A549 (cell line): Measurements from ENCODE around the gene BTG4. TPM values are rescaled to one million over a fixed set of nuclear protein-coding genes. Genes with fewer than 3 reads are reported as not detected.

ENCODE experiments used
- ATAC-seq, 2 experiments: fragments of 200-7000 bp in 1 of 2; fragments of >200 bp in 1 of 2; cut with Nextera tagmentation in 1 of 2; cut with Tn5 transposase in 1 of 2; 3 replicates each; pipeline versions ENCODE4 v1.8.0 to v1.9.1; 2018 to 2020; ENCODE audit warnings: mild to moderate bottlenecking in 1 of 2, moderate library complexity in 1 of 2
- CTCF ChIA-PET: fragments of 300-600 bp; sonication (Branson Sonifier 250); formaldehyde crosslinking; extraction: SDS; loops from one replicate; lab custom pipeline; 2021; ENCODE audit warnings: antibody characterized with exemption, inconsistent platforms; lab: Yijun Ruan, JAX
- POLR2A ChIA-PET: fragments of 350-600 bp; formaldehyde crosslinking; extraction: SDS; loops from one replicate; lab custom pipeline; 2021; ENCODE audit warnings: antibody characterized with exemption, inconsistent platforms; lab: Yijun Ruan, JAX
- DNase-seq, 2 experiments: peaks; one replicate each; pipeline versions ENCODE4 v3.0.0 to v3.0.0-alpha.2; 2011 to 2016; ENCODE audit warnings: low read depth in 1 of 2, low spot score in 1 of 2
- FAIRE-seq: peaks from 2 replicates; lab custom pipeline; 2011; peaks lifted over from hg19 to GRCh38; lab: Jason Lieb, UNC
- H3K27ac ChIP-seq, 2 experiments: fragments of >200 bp; sonication (Bioruptor Twin); formaldehyde crosslinking; 3 replicates each; pipeline ENCODE4 v1.5.1; 2016 to 2017
- H3K4me1 ChIP-seq: fragments of >200 bp; sonication (Bioruptor Twin); formaldehyde crosslinking; 3 replicates; pipeline ENCODE4 v1.6.1; 2016
- H3K4me2 ChIP-seq: fragments of >200 bp; sonication (Bioruptor Twin); formaldehyde crosslinking; 3 replicates; pipeline ENCODE4 v1.6.1; 2016
- H3K4me3 ChIP-seq: fragments of >200 bp; sonication (Bioruptor Twin); formaldehyde crosslinking; 3 replicates; pipeline ENCODE4 v1.5.1; 2016
- H3K9me3 ChIP-seq: fragments of >200 bp; sonication (Bioruptor Twin); formaldehyde crosslinking; 3 replicates; pipeline ENCODE4 v1.6.1; 2016
- BCL3 ChIP-seq: fragments of >200 bp; sonication (Bioruptor Twin); formaldehyde crosslinking; IDR thresholded peaks from 3 replicates; pipeline ENCODE4 v1.6.1; 2016
- CBX2 ChIP-seq: fragments of 200-600 bp; sonication (generic); IDR thresholded peaks from 2 replicates; pipeline ENCODE4 v1.6.1; 2016; ENCODE audit warnings: low read depth, mild to moderate bottlenecking, borderline replicate concordance
- CBX8 ChIP-seq: fragments of 200-600 bp; sonication (generic); IDR thresholded peaks from 2 replicates; pipeline ENCODE4 v1.6.1; 2016
- FOSB ChIP-seq: fragments of 250-450 bp; sonication (Bioruptor Pico); IDR thresholded peaks from 2 replicates; pipeline ENCODE4 v1.5.0; 2020; ENCODE audit warnings: mild to moderate bottlenecking, moderate library complexity
- GATA3 ChIP-seq: IDR thresholded peaks from 2 replicates; pipeline ENCODE4 v1.6.1; 2012; ENCODE audit warnings: borderline replicate concordance
- HEYL ChIP-seq: fragments of 250-450 bp; sonication (Bioruptor Pico); IDR thresholded peaks from 2 replicates; pipeline ENCODE4 v1.8.0; 2021; ENCODE audit warnings: mild to moderate bottlenecking, moderate library complexity
- HOXA7 ChIP-seq: fragments of 250-450 bp; sonication (Bioruptor Pico); IDR thresholded peaks from 2 replicates; pipeline ENCODE4 v1.5.0; 2020; ENCODE audit warnings: mild to moderate bottlenecking, moderate library complexity
- JUNB ChIP-seq: fragments of >200 bp; sonication (Bioruptor Twin); formaldehyde crosslinking; IDR thresholded peaks from 2 replicates; pipeline ENCODE4 v1.6.1; 2016
- KDM1A ChIP-seq: fragments of 200-600 bp; sonication (generic); IDR thresholded peaks from 2 replicates; pipeline ENCODE4 v1.6.1; 2016; ENCODE audit warnings: low read depth, mild to moderate bottlenecking
- KDM5A ChIP-seq: fragments of 200-600 bp; sonication (generic); IDR thresholded peaks from 2 replicates; pipeline ENCODE4 v1.6.1; 2016; ENCODE audit warnings: antibody characterized with exemption, mild to moderate bottlenecking
- MAFK ChIP-seq: fragments of 450-650 bp; IDR thresholded peaks from 2 replicates; pipeline ENCODE4 v1.6.1; 2014; ENCODE audit not compliant: partially characterized antibody
- MAZ ChIP-seq: fragments of 150-350 bp; IDR thresholded peaks from 2 replicates; pipeline ENCODE4 v1.6.1; 2014; ENCODE audit warnings: antibody characterized with exemption, low read depth, low read length, borderline replicate concordance
- MYC ChIP-seq: IDR thresholded peaks from 2 replicates; pipeline ENCODE4 v1.6.1; 2012; ENCODE audit warnings: mild to moderate bottlenecking, inconsistent platforms, low read length, improper control_type of control experiment, borderline replicate concordance
- RCOR1 ChIP-seq: fragments of 150-350 bp; IDR thresholded peaks from 2 replicates; pipeline ENCODE4 v1.6.1; 2014; ENCODE audit warnings: antibody characterized with exemption, low read length, low read depth
- SMC3 ChIP-seq: fragments of >200 bp; sonication (Bioruptor Twin); formaldehyde crosslinking; IDR thresholded peaks from 3 replicates; pipeline ENCODE4 v1.6.1; 2018; ENCODE audit warnings: inconsistent platforms
- TFCP2L1 ChIP-seq: fragments of 250-450 bp; sonication (Bioruptor Pico); IDR thresholded peaks from 2 replicates; pipeline ENCODE4 v1.5.0; 2021; ENCODE audit warnings: mild to moderate bottlenecking
- TP53 ChIP-seq: fragments of 250-450 bp; sonication (Bioruptor Pico); IDR thresholded peaks from 2 replicates; pipeline ENCODE4 v1.5.0; 2021; ENCODE audit warnings: mild to moderate bottlenecking, moderate library complexity
- ZC3H11A ChIP-seq: fragments of 450-650 bp; IDR thresholded peaks from 2 replicates; pipeline ENCODE4 v1.6.1; 2014; ENCODE audit warnings: antibody characterized with exemption, mild to moderate bottlenecking
- ZFP36 ChIP-seq: fragments of 450-650 bp; IDR thresholded peaks from 2 replicates; pipeline ENCODE4 v1.6.1; 2014; ENCODE audit warnings: borderline replicate concordance; ENCODE audit not compliant: partially characterized antibody
- ZSCAN20 ChIP-seq: fragments of 250-450 bp; sonication (Bioruptor Pico); IDR thresholded peaks from 2 replicates; pipeline ENCODE4 v1.8.0; 2022; ENCODE audit warnings: mild to moderate bottlenecking, moderate library complexity
- WGBS: methylation state at CpG from one replicate; pipeline ENCODE4 v1.1.6; 2017; ENCODE audit errors: missing lambda C conversion rate; 5-methylcytosine and 5-hydroxymethylcytosine counted together
- polyA plus RNA-seq, 4 experiments: library from polyadenylated mRNA; depleted of rRNA in 3 of 4; stranded (reverse); fragments of >200 nt; fragmentation: RNase III in 1 of 4; extraction: RNeasy Plus Mini Kit Qiagen cat#74134 plus additional on column Dnase treatment in 1 of 4; gene quantifications; 2 replicates in 3 of 4; 3 replicates in 1 of 4; pipeline ENCODE4 v1.2.3, GENCODE V29; 2011 to 2017
- TF ChIP-seq, protein P1 (sequence below): IDR thresholded peaks from 2 replicates; pipeline ENCODE4 v1.6.1; 2012; ENCODE audit warnings: low read depth, borderline replicate concordance
- TF ChIP-seq, protein P2 (sequence below): IDR thresholded peaks from 2 replicates; pipeline ENCODE4 v1.6.1; 2012

The BTG4 gene
- polyA plus RNA-seq, 2 of the 4 experiments (the other 2 are of a cell fraction): 0.23 to 0.36 TPM

DNA sequence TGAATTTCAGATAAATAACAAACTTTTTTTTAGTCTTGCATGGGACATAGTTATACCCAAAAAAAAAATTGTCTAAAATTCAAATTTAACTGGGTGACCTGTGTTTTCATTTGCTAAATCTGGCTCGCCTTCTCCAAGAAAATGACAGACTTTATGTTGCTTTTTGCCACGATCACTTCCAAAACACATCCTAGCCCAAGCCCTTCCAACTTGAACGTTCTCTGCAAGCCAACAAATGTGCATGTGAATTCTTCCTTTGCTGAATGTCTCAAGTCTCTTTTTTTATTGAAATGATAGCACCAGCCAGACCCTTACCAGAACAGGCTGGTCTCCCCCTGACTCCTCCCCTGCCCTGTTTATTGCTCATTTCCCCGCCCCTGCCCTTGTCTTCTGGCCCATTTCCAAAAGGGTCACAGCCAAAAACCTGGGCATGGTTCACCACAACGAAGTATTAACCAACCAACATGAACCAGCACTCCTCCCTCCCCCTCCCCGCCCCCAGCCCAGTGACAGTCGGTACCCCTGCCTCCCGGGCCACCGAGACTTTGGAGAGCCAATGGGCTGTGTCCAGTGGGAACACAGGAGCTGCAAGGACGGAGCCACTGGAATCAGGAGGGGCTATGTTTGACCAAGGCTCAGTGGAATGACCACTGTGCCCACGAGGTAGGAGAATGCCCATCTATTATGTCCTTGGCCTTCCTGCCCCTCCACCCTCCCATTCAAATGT, 63.2 kb downstream of the BTG4 start:
- no peak for DNase-seq
- TF ChIP-seq HEYL (CRISPR knock-in tag): no peak
- TF ChIP-seq SMC3: no peak
- no peak for TF ChIP-seq ZFP36
- TF ChIP-seq KDM1A: no peak
- TF ChIP-seq TFCP2L1 (CRISPR knock-in tag): no peak
- no peak for TF ChIP-seq JUNB
- TF ChIP-seq GATA3: no peak
- no peak for TF ChIP-seq MYC
- TF ChIP-seq ZSCAN20 (CRISPR knock-in tag): no peak
- TF ChIP-seq, protein P1, sequence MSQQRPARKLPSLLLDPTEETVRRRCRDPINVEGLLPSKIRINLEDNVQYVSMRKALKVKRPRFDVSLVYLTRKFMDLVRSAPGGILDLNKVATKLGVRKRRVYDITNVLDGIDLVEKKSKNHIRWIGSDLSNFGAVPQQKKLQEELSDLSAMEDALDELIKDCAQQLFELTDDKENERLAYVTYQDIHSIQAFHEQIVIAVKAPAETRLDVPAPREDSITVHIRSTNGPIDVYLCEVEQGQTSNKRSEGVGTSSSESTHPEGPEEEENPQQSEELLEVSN: no peak
- no peak for TF ChIP-seq KDM5A
- no peak for TF ChIP-seq CBX2
- no peak for TF ChIP-seq MAZ
- TF ChIP-seq, all 56 proteins: peak for 0
- POLR2A ChIA-PET: no interaction called here
- Histone ChIP-seq H3K9me3 (no peaks in the 10 kb centered on the region), H3K4me3 (no peak overlapping the region), H3K27ac (no peak overlapping the region), H3K4me1 (no peaks in the 10 kb centered on the region), H3K4me2 (no peak overlapping the region)
- 43% methylated on average over 6 of the region's 11 CpGs for WGBS
- CTCF ChIA-PET: interaction anchor here (4.0 kb wide), 1 partner anchor 166 kb away, joined by 52 read pairs; no protein-coding TSS in a partner anchor
- no peak for ATAC-seq
- no peak for FAIRE-seq

DNA sequence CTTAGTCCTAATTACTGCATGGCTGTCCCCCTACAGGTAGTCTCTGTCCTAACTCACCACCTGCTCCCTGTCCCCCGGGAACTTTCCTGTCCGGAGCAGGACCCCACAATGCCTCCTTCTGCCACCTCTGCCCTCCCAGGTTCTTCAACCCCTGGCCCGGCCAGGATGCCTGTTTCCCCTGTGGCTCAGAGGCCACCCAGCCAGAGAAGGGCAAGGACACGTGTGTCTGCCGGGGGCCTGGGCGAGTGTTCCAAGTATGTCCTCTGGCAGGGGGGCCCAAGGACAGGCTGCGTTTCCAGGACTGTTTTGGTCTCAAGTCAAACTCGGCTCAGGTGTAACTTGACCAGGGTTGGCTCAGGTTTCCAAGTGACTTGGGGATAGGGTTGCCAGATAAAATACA, 63.8 kb downstream of the BTG4 start:
- no peak for TF ChIP-seq TP53
- no peak for TF ChIP-seq RCOR1
- TF ChIP-seq CBX2: no peak
- TF ChIP-seq CBX8: no peak
- TF ChIP-seq TFCP2L1 (CRISPR knock-in tag): no peak
- TF ChIP-seq FOSB (CRISPR knock-in tag): no peak
- TF ChIP-seq MAZ: no peak
- no peak for TF ChIP-seq BCL3
- no peak for TF ChIP-seq MAFK
- no peak for TF ChIP-seq KDM1A
- TF ChIP-seq, protein P2, sequence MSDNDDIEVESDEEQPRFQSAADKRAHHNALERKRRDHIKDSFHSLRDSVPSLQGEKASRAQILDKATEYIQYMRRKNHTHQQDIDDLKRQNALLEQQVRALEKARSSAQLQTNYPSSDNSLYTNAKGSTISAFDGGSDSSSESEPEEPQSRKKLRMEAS: no peak
- TF ChIP-seq, protein P1: no peak
- TF ChIP-seq ZC3H11A: no peak
- TF ChIP-seq HOXA7: no peak
- TF ChIP-seq, all 56 proteins: peak for 0
- FAIRE-seq (no peak), DNase-seq (no peak), ATAC-seq (no peak)
- H3K4me2 ChIP-seq: no peak overlapping the region
- ChIA-PET CTCF (interaction anchor here (2.9 to 4.0 kb wide), 2 partner anchors 11 to 165 kb away, joined by 31 to 52 read pairs; no protein-coding TSS in a partner anchor), POLR2A (no interaction called here)
- H3K27ac ChIP-seq: no peak overlapping the region
- H3K4me1 ChIP-seq: no peaks in the 10 kb centered on the region
- 56% methylated on average over 8 of the region's 8 CpGs for WGBS
- no peak overlapping the region for H3K4me3 ChIP-seq
- no peaks in the 10 kb centered on the region for H3K9me3 ChIP-seq
